Measurements from ENCODE around the gene CHST10. TPM values are rescaled to one million over a fixed set of nuclear protein-coding genes. Genes with fewer than 3 reads are reported as not detected.

Gene CHST10
- total RNA-seq, 1 experiment from 2014 or later, result 42.6 TPM

DNA sequence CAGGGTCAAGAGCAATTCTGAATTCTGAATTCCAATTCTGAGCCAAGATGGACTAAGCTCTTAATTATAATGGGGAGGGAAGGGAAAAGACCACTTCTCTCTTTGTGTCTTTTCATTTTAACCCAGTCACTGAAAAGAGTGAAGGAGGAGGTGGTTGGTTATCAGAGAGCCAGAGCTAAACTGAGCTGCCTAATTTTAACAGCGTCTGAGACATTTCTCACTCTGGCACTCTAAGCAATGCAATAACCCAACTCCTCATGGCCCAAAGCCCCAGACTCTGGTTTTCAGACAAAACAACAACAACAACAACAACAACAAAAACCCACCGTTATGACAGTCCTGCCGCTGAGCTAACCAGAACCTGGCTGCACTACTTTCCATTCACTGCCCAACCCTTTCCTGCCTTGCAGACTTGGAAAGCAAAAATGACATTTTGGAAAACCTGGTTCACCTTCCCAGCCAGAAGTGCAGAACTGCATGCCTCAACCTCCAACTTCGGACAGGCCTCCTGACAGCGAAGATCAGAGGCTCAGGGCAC, 1.0 kb downstream of the CHST10 start:
- DNase-seq (ENCODE audit: low spot score), result peak; percentile 6

DNA sequence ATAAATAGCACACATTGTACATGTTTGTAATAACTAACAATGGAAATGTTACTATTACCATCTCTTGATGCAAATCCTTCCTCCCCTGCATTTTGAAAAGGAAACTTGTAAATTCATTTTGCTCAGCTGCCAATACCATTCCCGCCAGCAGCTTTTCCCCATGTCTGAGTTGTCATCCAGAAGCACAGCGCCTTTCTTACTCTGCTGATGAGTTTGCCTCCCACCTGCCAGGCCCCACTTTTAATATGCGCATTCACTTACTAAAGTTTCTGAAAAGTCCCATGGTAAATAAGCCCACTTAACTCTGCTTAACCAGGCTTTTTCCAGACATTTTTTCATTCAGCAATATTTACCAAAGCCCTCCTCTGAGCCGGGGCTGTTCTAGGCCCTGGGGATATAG, 3.9 kb downstream of the CHST10 start:
- DNase-seq (ENCODE audit: low spot score), result no peak

DNA sequence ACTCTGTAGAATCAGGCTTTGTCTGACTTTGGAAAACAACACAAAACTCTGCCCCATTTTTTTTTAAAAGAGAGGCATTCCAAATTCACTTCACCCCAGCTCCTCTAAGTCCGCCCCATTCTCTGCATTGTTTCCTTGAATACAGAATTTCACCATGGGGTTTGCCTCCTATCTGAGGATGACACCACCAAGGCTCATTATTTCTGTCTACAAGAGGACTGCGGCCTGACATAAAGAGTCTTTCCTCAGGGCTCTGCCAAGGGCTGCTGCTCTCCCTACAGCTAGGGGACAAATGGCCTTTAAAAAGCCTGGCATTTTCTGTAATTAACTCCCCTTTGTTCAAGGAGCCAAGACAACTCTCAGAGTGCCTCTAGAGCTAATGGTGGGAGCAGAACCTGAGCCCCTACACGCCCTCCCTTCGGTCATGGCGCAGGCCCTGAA, 4.6 kb downstream of the CHST10 start:
- DNase-seq (ENCODE audit: low spot score), result no peak

DNA sequence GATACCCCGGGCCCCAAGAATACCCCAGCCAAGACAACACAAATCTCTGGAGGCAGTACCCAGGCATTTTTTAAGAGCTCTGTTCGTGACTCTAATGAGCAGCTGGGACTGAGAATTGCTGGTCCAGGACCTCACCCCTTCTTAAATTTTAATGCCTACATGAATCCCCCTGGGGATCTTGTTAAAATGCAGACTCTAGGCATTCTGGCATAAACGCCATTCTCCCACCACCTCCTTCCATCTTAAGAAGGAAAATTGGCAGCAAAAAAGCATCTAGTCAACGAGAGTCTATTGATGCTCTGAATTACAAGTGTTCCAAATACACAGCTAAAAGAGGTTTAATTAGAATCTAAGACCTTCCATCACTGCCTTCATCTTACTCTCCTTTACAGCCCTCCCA, 5.0 kb downstream of the CHST10 start:
- no peak for DNase-seq (ENCODE audit: low spot score)

DNA sequence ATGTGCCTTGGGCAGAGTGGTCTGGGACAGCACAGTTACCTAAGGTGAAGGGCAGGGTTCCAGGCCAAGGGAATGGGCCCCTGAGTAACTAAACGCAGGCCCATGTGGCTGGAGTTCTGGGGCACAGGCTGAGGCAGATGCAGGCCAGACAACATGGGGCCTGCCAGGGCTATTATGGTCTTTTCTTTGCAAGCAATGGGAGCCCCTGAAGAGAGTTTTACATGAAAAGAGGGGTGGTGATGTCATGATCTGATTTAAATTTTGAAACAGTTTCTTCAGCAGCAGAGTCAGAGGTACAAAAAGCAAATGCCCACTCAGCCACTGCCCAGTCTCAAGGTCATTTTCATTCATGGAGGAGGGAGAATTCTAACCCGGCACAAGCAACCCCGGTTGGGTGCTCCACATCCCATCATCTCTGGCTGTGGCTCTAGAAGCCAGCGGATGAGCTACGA, 5.6 kb downstream of the CHST10 start:
- no peak for DNase-seq (ENCODE audit: low spot score)

DNA sequence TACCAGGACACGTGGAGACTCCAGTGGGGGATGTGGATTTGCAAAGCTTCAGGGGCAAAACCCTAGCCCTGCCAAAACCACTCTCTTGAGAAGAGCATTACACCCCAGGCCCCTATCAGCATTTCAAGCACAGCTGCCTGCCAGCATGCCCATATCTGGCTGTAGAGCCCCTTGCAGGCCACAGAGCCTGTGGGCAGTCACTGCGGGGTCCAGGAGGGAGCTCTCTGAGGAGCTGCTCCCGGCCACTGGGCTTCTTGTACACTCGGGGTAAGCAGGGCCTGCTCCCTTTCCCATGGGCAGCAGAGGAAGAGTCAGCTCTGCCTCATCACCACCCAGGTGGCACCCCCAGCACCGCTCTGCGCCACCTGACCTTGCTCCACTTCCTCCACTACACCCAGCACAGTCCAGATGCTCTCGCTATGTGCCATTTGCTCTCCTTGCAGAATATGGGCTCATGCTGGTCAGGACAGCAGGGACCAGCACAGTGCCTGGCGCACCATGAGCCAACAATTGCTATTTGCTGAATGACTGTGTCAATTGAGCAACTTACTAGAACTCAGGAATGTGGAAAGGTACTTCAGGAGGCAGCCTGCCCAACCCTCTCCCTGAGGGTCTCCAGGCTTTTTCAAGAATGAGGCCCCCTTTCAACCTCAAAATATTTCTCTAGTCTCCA, 7.4 kb downstream of the CHST10 start:
- DNase-seq (ENCODE audit: low spot score), result no peak

DNA sequence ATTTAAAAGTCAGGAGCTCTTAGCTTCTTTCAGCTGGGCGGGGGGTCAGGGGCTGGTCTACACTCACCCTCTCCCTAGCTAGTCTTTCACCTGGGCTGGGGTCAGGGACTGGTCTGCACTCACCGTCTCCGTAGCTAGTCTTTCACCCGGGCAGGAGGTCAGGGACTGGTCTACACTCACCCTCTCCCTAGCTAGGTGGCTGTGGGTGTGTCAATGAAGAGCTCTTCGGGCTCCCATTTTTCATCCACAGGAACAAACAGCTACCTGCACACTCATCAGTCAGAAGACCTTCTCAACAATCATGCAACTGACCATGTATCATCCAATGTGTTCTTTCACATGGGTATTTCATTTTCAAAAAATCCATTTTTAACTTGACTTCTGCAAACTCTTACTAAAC, 8.0 kb downstream of the CHST10 start:
- no peak for DNase-seq (ENCODE audit: low spot score)

DNA sequence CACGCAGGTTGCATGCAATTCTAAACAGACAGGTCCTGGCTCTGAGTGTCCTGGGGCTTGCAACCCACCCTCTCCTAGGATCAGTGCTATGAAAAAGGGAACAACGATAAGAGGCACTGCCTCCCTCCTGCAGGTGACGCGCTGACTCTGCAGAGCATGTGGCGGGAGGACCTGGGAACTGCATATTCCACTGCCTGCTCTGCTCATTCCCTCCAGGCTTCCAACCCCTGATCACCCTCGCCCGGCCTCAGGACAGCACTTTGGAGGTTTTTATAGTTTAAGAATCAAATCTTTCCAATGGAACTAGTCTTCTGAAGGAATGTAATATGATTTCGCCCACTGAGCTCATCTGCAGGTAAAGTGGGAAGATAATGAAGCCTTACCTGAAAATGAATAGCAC, 8.5 kb downstream of the CHST10 start:
- no peak for DNase-seq (ENCODE audit: low spot score)

DNA sequence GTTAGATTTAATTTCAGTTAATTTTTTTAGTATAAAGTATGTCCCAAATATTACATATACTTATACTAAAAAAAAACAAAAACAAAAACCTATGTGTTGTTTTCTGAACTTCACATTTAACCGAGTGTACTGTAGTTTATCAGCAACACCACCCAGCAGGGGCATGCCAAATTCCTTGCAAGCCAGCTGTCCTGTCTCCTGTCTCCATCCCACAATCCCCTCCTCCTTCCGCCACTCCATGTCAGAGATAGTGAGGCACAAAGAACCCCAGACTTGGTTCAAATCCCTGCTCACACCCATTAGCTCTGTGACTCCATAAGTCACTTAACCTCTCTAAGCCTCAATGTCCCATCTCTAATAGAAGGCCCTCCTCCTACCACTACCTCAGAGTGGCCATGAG, 9.4 kb downstream of the CHST10 start:
- no peak for DNase-seq (ENCODE audit: low spot score)

DNA sequence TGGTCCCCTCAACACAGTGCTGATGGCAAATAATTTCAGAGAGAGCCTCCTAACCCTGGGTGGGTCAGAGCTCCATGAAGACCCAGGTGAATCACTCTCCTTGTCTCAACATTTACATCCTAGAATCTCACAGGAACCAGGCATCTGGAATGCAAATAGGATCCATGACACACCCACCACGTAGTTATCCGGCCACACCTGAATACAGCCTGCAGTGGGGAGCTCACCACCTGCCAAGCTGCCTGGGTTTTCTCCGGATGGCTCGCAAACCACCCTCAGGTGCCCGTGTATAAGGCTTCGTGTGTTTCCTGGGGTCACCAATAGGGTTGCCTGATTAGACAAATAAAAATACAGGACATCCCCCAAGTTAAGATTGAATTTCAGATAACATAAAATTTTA, 9.9 kb downstream of the CHST10 start:
- no peak for DNase-seq (ENCODE audit: low spot score)

DNA sequence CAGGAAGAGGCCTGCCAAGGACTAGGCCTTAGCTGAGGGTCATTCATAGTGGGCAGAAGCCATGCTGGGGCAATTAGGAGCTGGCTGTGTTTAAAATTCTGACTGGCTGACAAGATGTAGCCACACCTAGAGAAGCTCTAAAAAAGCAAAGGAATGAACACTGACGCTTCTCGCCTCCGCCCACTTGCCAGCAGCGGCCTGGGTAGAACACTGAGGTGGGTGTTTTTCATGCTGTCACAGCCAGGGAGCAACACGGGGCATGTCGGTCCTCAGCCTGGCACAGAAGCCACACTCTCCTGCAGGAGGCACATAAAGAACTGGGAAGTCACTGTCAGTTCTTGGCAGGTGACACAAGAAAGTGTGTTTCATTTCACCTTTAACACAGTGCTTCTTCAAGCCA, 10.4 kb downstream of the CHST10 start:
- no peak for DNase-seq (ENCODE audit: low spot score)

DNA sequence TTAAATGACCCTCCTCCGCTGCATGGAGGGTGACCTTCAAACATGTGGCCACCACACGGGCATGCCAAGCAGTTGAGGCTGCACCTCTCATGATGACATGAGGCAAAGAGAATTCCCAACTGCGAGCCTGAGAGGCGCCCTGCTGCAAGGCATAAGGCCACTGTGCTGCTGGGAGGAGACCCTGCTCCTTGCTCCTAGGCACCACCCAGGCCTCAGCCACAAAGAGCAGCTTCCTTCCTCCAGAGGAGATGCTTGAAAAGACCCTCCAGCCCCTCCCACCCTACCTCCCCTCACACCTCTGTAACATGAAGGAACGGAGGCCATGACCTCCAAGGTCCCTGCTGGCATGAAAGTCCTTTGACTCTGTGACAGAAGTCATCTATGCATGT, 11.4 kb downstream of the CHST10 start:
- DNase-seq (ENCODE audit: low spot score), result no peak

DNA sequence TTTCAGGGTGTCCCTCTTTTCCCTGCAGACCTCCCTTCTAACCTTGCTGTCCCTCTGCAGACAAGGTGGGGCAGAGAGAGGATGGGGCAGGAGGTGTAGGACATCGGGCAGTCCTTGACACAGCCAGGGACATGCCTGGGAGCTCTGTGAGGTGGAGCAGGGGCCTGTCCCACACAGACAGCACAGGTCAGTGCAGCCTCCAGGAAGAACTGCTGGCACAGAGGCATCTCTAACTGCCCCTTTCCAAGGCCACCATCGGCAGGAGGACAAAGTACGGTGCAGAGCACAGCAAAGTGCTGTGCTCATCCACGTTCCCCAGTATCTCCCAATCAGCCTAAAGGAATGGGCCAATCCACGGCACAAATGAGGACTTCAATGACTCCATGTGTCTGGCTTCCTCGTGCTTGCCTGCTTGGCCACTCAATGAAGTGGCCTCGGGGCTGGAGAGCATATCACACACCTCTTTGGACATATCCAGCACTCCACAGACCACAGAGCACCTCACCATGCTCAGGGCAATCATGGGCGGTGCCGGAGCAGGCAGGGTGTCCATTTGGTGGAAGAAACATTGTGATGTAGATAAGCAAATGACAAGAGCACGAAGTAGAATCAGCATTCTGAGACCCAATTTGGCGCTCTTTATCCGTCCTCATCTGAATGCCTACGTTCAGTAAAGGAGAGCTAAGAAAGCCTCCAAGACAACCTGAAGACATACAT, 11.9 kb downstream of the CHST10 start:
- DNase-seq (ENCODE audit: low spot score), result no peak

DNA sequence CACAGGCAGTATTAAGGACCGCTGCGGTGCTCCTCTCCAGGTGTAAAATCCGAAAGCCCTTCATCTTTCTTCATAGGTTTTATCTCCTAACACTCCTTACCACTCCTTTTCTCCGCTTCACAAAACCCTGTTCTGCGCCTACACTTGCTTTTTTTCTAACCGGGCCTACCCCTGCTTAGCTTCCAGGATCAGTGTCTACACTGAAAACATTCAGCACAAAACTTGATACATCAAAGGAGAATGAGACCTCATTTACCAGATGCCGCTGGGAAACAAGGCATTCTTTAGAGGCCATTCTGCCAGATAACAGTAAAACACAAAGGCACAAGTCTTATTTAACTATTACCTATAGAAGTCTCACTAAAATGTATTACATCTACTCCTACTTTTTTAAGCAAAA, 13.1 kb downstream of the CHST10 start:
- DNase-seq (ENCODE audit: low spot score), result no peak

DNA sequence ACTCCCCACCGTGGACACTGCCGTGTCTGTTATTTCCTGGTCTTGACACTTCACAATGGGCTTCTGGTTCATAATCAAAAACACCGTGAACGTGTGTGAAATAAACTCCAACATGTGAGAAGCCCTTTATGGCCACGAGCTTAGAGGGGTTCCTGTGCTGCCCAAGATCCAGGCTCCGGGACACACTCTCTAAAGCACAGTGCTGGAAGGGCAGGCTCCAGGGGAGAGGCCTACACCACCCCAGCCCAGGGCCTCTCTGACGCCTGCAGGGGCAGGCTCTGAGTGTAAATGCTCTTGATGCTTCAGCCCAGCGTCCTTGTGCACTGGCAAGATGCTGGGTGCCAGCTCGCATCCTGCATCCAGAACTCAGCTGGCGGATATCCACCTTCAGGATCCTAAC, 13.7 kb downstream of the CHST10 start:
- no peak for DNase-seq (ENCODE audit: low spot score)

DNA sequence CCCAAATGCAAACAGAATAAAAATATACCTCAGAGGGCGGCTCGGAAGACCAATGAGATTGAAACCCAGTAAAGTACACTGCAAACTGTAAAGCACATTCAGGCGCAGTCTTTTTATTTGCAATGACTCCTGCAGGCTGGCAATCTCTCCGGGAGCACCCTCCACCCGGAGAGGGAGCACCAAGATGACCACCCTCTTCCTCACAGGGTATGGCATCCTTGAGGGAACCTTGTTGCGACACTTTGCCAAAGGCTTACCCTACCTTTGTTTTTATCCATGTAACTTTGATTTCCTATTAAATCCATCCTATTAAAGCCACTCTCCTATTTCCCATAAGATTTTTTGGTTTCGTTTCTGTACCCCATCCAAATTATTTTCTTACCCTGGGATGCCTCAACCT, 16.2 kb downstream of the CHST10 start:
- no peak for DNase-seq (ENCODE audit: low spot score)

DNA sequence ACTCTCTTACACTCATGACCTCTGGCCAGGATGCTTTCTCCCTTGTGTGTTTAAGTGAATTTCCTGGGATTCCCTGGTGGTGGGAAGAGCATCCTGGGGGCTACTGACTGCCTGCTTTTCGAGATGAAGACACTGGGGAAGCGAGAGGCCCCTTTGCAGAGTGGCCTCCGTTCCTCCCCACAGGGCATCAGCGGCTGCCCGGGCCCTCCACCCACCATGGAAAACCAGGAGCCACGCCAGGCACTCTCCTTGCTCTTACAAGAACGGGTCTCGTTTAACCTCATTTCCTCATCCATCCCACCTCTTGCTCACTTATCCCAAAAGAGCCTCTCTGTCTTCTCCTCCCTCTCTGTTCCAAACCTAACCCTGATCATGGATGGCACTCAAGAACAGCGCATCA, 17.8 kb downstream of the CHST10 start:
- DNase-seq (ENCODE audit: low spot score), result no peak

DNA sequence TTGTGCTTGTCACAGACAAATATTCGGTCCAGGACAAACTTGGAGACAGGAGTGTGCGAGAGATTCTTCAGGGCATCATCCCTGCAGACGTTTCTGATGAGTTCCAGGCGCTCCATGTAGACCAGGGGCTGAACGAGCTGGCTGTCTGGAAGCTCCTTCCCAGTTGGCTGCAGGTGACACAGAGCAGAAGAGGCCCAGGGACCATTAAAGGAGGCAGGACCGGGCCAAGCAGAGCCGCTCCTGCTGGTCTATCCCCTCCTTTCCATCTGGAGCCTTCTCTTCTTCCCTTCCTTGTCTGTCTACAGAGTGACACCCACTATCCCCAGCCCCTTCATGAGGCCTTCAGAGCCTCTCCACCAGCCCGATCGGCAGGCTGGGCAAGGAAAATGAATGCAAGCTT, 19.5 kb downstream of the CHST10 start:
- DNase-seq (ENCODE audit: low spot score), result no peak

DNA sequence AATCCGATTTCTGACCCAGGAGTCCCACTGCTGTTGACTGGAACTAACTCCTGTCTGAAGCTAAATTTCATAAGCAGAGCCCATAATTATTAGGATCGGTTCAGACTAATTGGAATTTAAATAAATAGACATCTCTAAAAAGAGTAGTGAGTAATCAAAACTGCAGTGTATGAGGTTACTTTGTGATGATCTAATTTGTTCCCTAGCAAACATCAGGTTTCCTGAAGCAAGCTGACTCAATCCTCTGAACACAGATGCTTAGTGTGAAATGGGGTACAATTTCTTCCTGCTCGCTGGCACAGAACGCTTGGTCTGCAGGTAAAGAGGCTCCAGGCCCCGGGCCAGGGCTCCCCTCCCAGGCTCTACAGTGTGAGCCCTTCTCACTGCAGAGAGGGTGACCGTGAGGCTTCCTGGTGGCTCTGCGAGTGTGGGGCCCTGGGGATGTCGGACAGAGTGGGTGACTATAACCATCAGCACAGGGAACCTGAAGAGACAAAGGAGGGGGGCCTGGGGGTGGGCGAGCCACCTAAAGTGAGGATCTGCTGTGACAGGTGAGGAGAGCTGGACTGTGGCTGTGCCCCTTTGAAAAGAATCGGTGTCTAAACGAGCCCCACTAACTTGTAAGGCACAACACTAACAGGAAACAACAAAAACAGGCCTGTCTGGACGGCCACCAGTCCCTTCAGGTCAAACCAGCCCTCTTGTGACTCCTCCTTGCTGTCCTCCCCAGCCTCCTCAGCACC, 20.2 kb downstream of the CHST10 start:
- DNase-seq (ENCODE audit: low spot score), result no peak

DNA sequence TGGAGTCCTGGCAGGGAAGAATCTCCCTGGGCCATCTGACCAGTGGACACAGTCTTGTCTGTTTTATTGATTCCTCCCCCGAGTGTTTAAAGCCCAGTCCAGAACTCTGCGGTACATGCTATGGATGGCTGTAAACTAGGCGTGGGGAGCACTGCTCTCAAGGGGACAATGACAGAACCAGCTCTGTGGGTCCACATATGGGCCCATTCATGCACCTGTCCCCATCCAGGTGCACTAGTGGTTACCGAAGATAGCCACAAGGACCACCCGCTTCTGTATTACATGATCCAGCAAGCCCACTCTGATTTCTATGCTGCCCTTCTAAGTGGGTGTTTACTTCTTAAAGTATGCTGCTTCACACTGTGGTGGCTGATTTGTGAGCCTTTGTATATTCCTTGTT, 21.0 kb downstream of the CHST10 start:
- DNase-seq (ENCODE audit: low spot score), result no peak

DNA sequence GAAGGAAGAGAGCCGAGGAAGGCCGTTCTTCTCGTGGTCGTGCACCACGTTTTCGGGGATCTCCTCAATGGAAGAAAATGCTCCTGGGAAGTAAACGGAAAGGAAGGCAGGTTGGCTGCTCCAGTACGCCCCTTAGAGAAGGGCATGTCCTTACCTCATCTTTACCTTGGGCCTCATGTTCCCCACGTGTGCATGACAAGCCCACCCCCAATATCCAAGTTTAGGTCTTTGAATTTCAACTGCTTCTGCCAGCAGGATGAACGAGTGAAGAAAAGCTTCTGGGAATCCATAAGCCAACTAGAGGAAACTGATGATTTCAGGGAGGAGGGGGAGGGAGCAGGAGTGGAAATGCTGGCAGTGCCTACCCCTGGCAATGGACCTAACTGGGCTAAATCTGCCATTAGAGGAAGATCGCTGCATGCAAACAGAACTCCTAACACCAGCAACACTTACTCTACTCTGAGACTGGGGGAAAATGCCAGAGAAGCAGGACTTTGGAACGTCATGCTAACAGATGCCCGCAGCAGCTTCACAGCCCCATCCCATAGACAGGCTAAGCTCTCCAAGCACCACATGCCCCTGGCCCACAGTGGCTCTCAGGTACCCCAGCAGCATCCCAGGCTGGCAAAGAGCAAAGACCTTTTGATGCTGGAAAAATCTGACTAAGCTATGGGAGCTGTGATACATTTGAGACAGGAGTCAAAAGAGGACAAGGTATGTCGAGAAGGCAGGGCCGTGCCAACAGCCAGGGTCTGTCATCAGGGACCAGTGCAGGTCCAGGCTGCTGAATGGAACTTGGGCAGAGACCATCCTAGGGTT, 21.7 kb downstream of the CHST10 start:
- no peak for DNase-seq (ENCODE audit: low spot score)

DNA sequence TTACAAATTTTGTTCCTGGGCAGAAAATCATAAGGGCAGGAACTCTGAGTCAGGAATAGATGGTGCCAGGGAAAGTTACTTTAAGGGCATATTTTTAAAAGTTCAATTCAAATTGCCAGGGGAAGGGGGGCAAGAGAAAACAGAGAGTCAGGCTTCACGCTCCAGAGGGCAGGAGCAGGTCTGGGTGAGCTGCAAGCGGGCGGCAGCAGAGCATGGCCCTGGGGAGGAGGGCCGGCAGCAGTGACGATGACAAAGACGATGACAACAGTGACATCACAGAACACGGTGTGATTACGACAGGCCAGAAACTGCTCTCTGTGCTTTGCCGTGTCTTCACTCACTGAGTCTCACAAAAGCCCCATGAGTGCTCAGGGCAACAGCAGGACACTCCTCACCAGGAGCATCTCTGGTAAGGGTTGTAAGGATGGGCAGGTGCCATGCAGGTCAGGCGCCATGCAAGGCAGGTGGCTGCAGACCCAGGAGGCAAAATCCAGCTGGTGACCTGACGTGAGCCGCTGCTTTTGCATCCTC, 23.3 kb downstream of the CHST10 start:
- no peak for DNase-seq (ENCODE audit: low spot score)

All from A172 (cell line).